Measurements from ENCODE around the gene SOX6. TPM values are rescaled to one million over a fixed set of nuclear protein-coding genes. Genes with fewer than 3 reads are reported as not detected.

Gene SOX6
- total RNA-seq, 6 donors from 2014 or later: 2.9 to 21.0 (median 4.9) TPM

DNA sequence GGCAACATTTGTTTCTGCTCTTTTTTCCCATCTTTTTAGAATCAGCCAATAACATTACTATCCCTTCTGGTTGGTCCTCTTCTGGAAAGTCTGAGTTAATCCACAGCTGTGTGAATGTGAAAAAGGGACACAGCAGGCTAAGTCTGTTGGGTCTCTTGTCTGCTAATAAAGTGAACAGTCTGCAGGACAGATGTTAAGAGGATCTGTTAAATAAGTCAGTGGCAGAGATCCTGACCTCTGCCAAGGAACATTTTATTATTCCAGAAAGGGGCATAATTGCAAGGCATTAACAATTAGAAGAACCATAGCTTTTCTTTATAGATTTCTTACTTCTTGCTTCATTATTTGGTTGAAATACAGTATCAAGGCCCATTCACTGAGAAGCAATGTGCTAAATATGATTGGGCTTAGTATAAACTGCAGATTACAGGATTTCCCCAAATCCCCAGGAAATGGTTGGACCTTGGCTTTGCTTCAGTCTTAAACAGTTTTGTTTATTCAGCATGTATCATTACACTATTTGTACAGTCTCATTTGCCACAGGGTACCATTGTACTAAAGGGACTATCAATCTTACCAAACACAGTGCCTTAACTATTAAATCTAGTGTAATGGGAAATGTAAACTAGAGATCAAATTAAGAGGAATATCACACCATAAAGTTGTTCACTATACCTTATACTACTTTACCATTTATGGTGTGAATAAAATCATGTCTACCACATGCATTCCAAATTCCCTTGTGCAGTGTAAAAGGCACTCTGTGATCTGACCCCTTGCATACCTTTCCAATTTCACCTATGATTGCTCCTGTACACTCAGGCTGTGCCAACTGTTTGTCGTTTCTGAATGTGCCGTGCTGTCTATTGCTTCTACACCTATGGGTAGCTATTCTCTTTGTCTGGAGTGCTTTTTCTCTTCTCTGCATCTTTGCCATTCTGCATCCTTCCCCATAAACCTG, 274.0 kb downstream of the SOX6 start:
- no peak for TF ChIP-seq POLR2AphosphoS5 (IDR thresholded peaks at IDR 0.05)
- TF ChIP-seq, protein P1, sequence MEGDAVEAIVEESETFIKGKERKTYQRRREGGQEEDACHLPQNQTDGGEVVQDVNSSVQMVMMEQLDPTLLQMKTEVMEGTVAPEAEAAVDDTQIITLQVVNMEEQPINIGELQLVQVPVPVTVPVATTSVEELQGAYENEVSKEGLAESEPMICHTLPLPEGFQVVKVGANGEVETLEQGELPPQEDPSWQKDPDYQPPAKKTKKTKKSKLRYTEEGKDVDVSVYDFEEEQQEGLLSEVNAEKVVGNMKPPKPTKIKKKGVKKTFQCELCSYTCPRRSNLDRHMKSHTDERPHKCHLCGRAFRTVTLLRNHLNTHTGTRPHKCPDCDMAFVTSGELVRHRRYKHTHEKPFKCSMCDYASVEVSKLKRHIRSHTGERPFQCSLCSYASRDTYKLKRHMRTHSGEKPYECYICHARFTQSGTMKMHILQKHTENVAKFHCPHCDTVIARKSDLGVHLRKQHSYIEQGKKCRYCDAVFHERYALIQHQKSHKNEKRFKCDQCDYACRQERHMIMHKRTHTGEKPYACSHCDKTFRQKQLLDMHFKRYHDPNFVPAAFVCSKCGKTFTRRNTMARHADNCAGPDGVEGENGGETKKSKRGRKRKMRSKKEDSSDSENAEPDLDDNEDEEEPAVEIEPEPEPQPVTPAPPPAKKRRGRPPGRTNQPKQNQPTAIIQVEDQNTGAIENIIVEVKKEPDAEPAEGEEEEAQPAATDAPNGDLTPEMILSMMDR (IDR thresholded peaks at IDR 0.05): no peak
- no peak for TF ChIP-seq POLR2A (IDR thresholded peaks at IDR 0.05)
- no peak for TF ChIP-seq EP300 (IDR thresholded peaks at IDR 0.05)
- ATAC-seq (ENCODE audit: low FRiP score in 2 of 2) (no peak), DNase-seq (no peak)
- H3K27me3 ChIP-seq: no peaks in the 10 kb centered on the region
- no peak overlapping the region for H3K4me3 ChIP-seq
- no peaks in the 10 kb centered on the region for H3K9me3 ChIP-seq
- no peak overlapping the region for H3K27ac ChIP-seq
- no peaks in the 10 kb centered on the region for H3K36me3 ChIP-seq
- no peaks in the 10 kb centered on the region for H3K4me1 ChIP-seq
- whole genome bisulfite sequencing, 2 donors: 86 to 91% methylated on average over 2 of the region's 2 CpGs

- WGBS, 2 donors: 69 to 87% methylated on average over 5 of the region's 5 CpGs
- no peak for DNase-seq
- TF ChIP-seq, protein P1 (IDR thresholded peaks at IDR 0.05): no peak
- TF ChIP-seq POLR2A (IDR thresholded peaks at IDR 0.05) (no peak), POLR2AphosphoS5 (IDR thresholded peaks at IDR 0.05) (no peak), EP300 (IDR thresholded peaks at IDR 0.05) (no peak)
These were observed 274.8 kb downstream of the SOX6 start for GRCh38 chr11:16081382-16082094.

GRCh38 chr11:16080688-16081381, 275.5 kb downstream of the SOX6 start:
- DNase-seq: no peak
- no peaks in the 10 kb centered on the region for H3K36me3 ChIP-seq
- H3K4me3 ChIP-seq: no peak overlapping the region
- no peak for TF ChIP-seq EP300 (IDR thresholded peaks at IDR 0.05)
- TF ChIP-seq POLR2AphosphoS5 (IDR thresholded peaks at IDR 0.05): no peak
- TF ChIP-seq, protein P1 (IDR thresholded peaks at IDR 0.05): no peak
- no peak for TF ChIP-seq POLR2A (IDR thresholded peaks at IDR 0.05)
- WGBS, 2 donors: 88 to 90% methylated on average over 4 of the region's 4 CpGs
- no peak for ATAC-seq (ENCODE audit: low FRiP score in 2 of 2)
- no peaks in the 10 kb centered on the region for H3K27me3 ChIP-seq
- no peaks in the 10 kb centered on the region for H3K4me1 ChIP-seq
- H3K9me3 ChIP-seq: no peaks in the 10 kb centered on the region
- no peak overlapping the region for H3K27ac ChIP-seq

More at GRCh38 chr11:16081382-16082094, 274.8 kb downstream of the SOX6 start:
- H3K27ac ChIP-seq: no peak overlapping the region
- no peaks in the 10 kb centered on the region for H3K9me3 ChIP-seq
- H3K27me3 ChIP-seq: no peaks in the 10 kb centered on the region
- no peak for ATAC-seq (ENCODE audit: low FRiP score in 2 of 2)
- H3K36me3 ChIP-seq: no peaks in the 10 kb centered on the region
- no peak overlapping the region for H3K4me3 ChIP-seq
- H3K4me1 ChIP-seq: no peaks in the 10 kb centered on the region

GRCh38 chr11:16078936-16079335, 277.4 kb downstream of the SOX6 start:
- Histone ChIP-seq H3K27me3 (no peaks in the 10 kb centered on the region), H3K4me1 (no peaks in the 10 kb centered on the region), H3K36me3 (no peaks in the 10 kb centered on the region), H3K27ac (no peak overlapping the region), H3K4me3 (no peak overlapping the region), H3K9me3 (no peaks in the 10 kb centered on the region)
- DNase-seq: no peak
- TF ChIP-seq EP300 (IDR thresholded peaks at IDR 0.05) (no peak), POLR2A (IDR thresholded peaks at IDR 0.05) (no peak), POLR2AphosphoS5 (IDR thresholded peaks at IDR 0.05) (no peak)
- TF ChIP-seq, protein P1 (IDR thresholded peaks at IDR 0.05): no peak
- 87 to 95% methylated on average over 3 of the region's 3 CpGs for WGBS, 2 donors
- no peak for ATAC-seq (ENCODE audit: low FRiP score in 2 of 2)
